AML-193 (cell line): ENCODE measurements around the gene SLC6A3.
"Not testable (repeated sequence)": the region's sequence is repeated elsewhere in the genome, so short reads cannot be mapped to it uniquely, and the experiment has no call there.

Source experiments
- DNase-seq, 2 experiments: peaks; one replicate each; lab custom pipeline; 2025; lab: John Stamatoyannopoulos, UW

Gene SLC6A3

DNA sequence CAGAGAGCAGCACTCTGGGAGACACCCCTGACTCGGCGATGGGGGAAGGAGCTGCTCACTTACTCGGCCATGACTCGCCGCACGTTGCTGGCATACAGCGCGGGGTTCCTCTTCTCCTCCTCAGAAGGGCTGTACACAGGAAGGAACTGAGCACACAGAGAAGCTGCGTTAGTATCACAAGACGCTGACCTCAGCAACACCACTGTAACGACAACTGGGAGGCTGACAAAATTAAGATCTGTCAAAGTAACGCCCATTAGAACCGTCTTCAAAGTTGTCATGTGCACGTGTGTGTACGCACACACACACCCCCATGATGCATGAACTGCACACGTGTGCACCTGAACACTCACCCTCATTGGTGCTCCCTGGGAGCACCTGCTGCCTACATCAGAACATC, 32.1 kb upstream of the SLC6A3 start:
- DNase-seq: no peak

DNA sequence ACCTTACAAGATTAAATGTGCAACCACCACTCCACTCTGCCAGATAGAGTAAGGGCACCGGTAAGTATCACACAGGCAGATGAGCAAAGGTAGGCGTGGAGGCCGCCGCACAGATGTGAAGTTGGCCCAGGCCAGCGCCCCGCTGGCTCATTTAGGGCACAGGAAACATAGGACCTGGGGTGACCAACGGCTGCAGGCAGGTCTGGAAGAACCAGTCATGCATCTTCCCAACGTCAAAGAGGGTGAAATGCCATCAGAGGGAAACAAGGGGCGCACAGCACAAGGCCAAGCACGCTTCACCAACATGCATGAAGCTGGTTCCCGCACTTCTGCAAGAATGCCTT, 31.7 kb upstream of the SLC6A3 start:
- DNase-seq: no peak

DNA sequence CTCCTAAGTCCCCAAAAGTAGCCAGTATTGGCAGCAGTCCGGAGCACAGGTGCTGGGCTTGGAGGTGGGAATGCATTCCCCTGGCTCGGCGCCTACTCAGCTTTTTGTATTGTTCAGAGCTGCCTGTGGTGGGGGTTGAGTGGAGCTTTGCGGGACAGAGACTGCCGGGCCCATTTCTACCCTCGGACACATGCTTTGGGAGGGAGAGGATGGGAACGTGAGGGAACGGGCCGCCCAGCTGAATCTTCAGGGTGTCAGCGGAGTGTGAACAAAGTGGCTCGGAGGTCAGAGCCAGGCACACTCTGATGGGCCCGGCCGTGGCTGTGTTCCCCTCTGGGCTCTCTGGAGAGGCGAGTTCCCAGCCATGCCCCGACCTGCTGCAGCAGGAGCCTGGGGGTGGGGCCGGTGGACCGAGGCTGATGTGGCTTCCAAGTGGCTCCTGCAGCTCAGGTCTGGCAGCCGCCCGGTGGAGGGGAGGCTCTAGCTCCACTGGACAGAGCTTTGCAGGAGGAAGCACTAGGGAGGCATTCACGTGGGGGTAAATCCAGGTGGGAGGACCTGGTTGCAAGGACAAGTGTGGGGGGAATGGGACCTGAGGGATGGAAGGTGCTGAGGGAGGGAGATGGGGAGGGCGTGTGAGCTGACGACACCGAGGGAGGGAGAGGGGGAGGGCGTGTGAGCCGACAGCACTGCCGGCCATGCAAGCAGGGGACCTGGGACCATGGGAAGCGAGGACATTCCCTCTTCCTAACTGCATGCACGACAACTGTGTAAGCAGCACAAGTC, 31.1 kb upstream of the SLC6A3 start:
- DNase-seq: no peak

DNA sequence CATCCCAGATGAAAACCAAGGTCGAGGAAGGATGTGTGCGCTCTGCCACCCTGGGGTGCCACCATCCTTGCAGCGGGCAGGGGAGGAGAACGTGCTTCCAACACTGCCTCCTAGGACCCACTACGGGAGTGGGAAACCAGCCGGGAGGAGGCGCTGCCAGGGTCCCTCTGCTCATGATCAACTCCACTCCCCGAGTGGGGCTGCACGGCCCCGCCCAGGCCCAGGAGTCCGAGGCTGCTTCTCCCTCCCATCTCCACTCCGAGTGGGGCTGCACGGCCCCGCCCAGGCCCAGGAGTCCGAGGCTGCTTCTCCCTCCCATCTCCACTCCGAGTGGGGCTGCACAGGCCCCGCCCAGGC, 30.3 kb upstream of the SLC6A3 start:
- not testable (repeated sequence) for DNase-seq

DNA sequence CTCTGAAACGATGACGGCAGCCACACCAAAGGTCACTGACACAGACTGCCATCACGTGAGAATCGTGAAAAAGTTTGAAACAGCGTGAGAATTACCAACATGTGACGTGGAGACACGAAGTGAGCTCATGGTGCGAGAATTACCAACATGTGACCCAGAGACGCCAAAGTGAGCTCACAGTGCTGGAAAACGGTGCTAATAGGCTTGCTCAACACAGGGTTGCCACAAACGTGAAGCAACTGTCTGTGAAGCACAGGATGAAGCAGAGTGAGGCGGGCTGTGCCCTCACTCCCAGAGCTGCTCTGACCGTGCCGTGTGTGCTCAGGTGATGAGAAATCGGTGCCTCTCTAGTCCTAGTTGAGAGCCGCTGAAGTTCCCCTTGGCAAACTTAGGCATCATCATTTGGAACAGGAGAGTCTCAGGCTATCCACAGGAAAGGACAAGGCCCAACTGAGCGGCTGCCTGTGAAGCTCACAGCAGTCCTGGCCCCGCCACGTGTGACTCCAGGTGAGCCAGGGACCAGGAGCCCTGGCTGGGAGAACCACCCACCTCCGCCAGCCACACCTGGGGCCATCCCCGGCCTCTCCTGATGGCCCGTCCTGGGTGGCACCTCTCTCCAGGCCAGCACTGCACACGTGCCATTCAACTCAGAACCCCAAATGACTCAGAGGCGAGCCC, 29.8 kb upstream of the SLC6A3 start:
- DNase-seq: no peak

DNA sequence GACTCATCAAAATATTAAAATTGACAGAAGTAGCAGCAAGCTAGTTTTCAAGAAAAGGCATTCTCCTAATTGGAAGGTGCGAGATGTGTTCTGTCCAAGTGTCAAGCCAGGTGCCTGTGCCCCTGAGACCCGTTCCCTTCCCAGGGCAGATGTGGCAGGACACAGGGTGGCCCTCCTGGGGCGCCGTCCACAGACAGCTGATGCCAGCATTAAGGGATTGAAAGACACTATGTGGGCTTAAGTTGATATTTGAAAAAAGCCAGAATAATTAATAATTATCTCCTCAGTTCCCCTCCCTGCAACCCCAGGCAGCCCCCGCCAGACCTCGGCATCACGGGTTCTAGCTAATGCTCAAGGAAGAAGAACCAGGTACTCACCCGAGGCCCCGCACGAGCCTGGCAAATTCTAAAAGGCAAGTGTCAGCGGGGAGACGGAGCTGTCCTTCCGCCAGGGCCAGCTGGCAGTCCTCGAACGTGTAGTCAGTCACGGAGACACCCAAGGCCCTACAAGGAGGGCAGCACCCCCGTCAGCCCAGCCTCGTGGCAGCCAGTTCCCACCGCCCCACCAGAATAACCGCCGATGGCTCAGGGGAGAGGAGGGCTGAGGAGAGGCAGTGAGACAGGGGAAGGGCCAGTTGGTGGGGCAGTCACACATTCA, 29.1 kb upstream of the SLC6A3 start:
- DNase-seq: no peak

DNA sequence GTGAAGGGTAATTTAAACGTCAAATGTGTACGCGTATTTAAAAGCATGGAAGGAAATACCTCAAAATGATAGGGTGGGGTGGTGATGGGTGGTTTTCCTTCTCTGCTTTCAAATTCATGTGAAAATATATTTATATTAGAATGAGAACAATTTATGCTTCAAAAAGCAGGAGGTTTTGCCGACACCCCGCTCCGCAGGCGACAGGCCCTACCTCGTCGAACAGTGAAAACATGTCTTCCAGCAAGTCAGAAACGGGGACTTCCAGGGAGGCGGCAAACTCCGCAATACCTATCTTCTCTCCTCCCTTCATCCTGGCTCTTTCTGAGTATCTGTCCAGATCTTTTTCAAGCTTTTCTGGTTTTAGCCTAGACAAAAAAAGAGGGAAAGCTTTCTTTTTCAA, 28.5 kb upstream of the SLC6A3 start:
- no peak for DNase-seq

DNA sequence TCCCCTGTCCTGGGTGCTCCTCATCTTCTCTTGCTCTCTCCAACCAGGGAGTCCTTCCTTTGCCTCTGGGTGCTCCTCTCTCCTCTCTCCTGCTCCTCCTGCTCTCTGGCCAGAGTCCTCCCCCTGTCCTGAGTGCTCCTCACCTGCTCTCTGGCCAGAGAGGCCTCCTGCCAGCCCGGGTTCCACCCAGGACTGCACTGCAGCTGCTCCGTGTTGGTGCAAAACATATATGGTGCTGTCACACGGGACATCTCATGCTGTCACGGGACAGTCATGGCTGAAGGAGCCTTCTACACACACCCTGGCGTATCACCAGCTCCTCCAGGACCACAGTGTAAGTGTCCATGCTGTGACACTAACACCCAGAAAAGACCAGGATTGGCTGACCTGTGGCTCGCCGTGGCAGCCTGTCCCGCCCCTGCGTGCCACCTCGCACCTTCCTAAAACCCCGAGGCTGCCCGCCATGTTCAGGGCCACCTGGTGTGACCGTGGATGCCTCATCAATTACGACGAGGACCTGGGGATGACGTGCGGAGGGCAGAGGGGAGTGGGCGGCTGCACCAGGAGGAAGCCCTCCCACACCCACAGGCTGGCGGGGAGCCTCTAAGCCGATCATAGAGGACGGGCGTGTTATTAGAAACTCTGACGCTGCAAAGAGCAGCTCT, 27.9 kb upstream of the SLC6A3 start:
- no peak for DNase-seq

DNA sequence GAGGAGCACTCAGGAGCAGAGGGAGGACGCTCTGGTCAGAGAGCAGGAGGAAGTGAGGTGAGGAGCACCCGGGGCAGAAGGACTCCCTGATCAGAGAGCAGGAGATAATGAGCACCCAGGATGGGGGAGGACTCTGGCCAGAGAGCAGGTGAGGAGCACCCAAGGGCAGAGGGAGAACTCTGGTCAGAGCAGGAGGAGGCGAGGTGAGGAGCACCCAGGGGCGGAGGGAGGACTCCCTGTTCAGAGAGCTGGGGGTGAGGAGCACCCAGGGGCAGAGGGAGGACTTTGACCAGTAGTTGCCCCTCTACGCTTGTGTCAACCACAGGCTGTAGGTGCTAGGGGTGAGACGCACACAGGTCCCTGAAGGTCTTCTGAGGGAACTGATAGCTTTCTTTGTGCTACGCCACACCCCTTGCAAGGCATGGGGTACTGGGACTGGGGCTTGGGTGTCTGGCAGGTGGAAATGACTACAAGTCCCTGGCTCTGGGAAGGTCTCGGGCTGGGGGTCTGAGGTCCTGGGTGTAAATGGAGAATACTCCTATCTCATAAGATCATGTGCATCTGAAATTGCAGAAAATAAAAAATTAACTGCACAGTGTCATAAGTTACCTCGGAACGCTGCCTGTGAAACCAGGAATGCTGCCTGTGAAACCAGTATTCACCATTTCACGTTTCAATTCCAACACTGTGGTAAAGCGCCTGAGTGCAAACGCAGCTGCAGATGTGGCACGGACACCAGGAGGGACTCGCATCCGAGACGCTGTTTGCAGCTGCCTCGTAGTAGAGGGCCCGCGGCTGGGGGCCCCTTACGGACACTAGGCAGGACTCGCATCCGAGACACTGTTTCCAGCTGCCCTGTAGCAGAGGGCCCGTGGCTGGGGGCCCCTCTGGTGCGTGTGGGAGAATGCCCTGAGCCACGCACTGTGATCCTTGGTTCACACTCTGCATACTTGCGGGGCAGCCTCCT, 27.0 kb upstream of the SLC6A3 start:
- no peak for DNase-seq

DNA sequence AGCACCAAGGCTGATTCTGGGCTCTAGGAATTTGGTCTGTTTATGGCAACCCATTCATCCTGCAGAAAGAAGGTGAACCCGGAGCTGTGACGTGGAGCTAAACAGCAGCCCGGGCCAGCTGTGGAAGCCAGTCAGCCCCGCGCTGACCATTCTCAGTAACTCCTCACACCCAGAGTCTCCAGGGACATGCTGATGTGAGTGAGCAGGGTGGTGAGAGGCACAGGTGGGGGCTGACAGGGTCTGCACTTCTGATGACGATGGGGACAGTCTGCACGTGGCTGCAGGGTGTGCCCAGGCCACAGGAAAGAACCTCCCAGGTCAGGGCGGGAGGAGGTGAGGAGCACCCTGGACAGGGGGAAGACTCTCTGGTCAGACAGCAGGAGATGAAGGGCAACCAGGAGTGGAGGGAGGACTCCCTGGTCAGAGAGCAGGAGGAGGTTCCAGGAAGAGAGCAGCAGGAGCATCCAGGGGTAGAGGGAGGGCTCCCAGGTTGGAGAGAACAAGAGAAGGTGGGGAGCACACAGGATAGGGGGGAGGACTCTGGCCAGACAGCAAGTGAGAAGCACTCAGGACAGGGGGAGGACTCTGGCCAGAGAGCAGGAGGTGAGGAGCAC, 26.1 kb upstream of the SLC6A3 start:
- no peak for DNase-seq

DNA sequence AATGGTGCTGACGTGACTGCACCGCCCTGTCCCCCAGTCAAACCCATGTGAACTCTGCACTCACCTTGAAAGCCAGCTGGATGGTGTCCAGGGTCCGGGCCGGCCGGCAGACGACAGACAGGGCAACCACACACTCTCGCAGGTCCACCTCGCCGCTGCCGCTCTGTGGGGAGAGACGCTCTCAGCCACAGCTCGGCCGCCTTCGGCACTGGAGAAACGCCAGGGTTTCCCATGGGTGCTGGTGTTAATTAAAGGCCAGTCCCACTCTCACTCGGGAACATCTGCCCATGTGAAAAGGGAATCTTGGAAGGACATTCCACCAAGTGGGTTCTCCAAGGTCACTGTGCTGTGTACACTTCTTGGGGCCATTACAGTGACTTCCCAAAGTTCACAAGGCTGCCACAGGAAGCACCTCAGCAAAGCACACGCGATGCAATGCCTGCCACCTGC, 25.5 kb upstream of the SLC6A3 start:
- no peak for DNase-seq

DNA sequence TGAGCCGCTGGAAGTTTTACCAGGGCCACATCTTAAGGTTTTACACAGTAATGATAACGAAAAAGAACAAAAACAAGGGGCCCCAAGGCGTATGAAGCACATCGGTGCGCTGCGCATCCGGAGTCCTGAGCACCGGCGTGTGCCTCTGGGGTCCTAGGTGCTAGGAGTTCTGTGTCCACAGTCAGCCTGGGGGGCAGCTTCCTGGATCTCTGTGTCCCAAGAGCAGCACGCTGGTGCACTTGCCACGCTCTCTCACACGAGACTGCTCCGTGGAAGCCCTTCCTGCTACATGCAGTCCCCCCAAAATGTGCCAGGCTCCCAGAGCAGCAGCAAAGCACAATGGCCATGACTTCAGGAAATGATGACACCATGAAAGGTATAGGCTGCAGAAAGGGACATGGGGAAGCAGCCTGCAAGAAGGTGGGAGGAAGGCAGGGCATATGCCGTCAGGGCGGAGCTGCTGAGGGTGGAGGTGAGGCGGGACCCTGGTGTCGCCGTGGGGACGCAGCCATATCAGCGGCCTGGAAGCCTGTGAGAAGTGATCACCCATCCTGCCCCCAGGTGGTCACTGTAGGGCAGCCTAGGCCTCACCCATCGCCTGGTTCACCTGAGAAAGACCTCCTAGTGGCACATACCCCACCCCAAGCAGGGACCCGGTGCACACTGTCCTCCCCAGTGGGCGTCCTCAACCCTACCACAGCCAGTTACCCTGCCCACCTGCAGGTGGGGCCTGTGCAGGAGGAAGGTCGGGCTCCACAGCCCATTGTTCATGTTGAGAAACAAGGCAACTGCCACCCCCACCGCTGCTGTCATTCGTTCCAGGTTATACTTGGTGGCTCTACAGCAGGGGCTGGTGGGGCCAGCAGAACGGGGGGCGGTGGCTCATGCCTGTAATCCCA, 23.6 kb upstream of the SLC6A3 start:
- DNase-seq: no peak

DNA sequence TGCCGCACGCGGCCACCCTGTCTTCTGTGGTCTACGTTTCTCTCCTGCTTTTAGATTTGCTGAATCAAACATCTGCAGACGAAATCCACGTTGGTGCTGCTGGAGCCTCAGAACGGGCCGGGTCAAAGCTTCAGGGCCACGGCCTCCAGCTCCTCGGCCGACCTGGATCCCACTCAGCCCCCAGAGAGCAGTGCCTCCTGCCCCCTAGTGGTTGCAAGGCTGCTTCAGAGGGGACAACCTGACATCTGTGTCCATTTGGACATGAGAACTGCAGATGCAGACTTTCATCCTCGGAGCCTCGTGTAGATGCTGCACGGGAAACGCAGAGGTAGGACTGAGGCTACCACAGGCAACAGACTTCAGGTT, 23.0 kb upstream of the SLC6A3 start:
- no peak for DNase-seq

DNA sequence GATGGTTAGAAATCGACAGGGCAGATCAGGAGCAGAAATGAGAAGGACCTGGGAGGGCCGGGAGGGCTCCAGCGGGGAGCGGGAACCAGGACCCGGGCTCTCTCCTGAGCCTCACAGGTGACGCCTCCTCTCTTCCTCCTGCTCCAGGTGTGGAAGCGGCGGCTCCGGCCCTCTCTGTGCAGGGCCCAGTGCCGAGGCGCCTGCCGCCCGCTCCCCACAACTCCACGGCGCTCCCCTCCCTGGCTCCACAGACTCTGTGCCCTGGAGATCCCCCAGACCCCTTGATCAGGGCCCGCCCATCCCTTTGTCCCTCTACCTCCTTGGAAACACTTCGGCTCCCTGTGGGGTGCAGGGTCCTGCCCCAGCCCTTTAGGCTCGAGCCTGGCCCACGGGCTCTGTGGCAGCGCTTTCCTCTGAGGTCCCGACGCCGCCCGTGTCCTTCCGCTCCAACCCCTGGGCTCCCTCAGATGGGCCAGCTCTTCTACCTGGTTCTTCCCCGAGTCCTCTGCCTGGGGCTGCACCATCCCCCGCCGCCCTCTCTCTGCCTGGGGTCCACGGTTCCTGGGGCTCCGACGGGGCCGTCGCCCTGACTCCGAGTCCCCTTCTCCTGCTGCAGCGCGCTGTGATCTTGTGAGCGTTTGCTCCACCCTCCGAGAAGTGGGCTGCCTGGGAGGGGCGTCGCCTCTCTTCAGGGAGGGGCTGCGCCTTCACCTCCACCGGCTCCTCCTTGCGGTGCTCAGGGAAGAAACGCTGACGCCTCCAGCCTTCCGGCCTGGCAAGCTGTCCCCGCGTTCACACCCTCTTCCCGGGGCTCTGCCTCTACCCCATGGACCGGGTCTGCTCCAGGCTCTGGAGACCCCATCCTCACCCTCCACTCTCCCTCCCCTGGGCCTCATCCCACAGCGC, 22.4 kb upstream of the SLC6A3 start:
- DNase-seq: no peak

DNA sequence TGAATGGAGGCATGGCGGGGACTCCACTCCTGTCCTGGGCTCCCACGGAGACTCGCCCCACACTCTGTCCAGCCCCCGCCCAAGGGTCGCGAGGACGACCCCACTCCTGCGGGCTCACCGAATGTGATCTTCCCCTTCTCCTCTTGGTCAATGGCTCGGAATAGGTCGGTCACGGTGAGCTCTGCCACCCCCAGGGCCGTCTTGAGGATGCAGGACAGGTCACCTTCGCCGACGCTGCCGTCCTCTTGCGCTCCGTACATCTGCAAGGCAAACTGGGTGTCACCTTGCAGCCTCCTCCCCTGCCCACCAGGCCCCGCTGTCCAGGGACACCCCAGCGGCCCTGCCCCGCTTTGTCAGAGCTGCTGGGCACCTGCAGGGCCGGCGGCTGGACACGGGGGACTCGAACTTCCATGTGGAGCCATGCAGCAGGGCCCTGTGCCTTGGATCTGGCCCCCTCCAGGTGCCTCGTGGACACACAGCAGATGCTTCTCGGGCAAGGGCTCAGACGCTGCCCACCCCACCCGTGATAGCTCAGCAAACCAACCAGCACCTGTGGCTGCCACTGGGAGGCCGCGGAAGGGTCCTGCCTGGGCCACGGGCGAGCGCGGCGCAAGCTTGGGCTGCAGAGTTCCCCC, 21.5 kb upstream of the SLC6A3 start:
- no peak for DNase-seq

DNA sequence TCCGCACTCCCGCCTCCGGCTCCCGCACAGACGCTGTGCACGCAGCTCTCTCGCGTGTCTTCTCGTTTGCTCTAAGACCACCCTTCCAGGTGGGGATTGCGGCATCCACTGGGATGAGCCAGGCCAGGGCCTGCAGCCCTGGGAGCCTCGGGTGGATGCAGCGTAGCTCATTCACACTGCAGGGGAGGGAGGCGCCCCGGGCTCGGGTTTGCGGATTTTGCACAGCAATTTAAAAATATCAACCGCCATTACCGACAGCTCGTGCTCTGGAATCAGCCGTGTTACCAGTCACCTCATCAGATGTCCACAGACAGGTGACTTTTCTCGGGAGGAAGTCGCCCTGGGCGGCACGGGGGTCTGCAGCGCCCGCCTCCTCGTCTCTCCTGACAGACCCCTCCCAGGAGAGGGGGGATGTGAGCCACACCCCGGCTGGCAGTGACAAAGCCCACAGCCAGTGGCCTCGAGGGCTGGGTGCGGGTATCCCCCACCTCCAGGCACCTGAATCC, 20.8 kb upstream of the SLC6A3 start:
- no peak for DNase-seq

DNA sequence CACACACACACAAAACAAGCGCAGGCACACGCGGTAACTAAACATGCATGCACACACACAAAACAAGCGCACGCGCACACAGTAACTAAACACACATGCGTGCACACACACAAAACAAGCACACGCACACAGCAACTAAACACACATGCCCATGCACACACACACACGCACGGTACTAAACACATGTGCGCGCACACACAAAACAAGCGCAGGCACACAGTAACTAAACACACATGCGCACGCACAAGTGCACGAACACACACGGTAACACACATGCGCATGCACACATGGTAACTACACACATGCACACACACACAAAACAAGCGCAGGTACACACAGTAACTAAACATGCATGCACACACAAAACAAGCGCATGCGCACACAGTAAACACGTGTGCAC, 19.9 kb upstream of the SLC6A3 start:
- no peak for DNase-seq

DNA sequence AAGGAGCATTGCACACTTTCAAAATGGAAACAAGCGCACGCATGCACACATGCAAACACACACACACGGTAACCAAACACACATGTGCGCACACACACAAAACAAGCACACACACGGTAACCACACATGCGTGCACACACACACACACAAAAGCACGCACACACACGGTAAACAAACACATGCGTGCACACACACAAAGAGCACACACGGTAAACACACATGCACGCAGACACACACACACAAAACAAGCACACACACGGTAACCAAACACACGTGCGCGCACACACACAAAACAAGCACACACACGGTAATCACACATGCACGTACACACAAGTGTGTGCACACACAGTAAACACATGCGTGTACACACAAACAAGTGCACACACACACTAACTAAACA, 19.3 kb upstream of the SLC6A3 start:
- DNase-seq: no peak

DNA sequence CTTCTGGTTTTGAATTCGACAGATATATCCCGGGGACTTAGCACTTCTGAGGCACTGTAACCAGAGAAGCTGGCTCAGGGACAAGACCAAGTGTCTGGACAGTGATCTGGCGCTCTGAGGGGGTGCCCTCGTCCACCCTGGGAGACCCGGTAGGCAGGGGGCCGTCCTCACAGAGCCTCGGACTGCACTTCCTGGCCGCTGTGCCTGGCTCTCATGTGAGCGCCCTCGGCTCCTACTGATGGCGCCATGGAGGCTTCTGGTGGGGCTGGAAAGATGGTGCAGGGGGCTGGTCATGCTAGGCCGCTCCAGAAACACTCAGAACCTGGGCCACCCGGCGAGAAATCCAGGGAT, 18.8 kb upstream of the SLC6A3 start:
- DNase-seq: no peak
